ENCODE results near the gene RPS17.
"Not testable (repeated sequence)": the region's sequence is repeated elsewhere in the genome, so short reads cannot be mapped to it uniquely, and the experiment has no call there.

RPS17 gene

GRCh38 chr15:82507087-82507486 is 33.2 kb downstream of the RPS17 start:
- not testable (repeated sequence) for DNase-seq

- DNase-seq, result not testable (repeated sequence)
These were observed 34.4 kb downstream of the RPS17 start for GRCh38 chr15:82505842-82506241.

- DNase-seq, result not testable (repeated sequence)
These were observed 36.2 kb downstream of the RPS17 start for GRCh38 chr15:82504074-82504473.

- not testable (repeated sequence) for DNase-seq
These were observed 37.4 kb downstream of the RPS17 start for GRCh38 chr15:82502700-82503339.

GRCh38 chr15:82500772-82501171 is 39.5 kb downstream of the RPS17 start:
- DNase-seq, result not testable (repeated sequence)

GRCh38 chr15:82497978-82498377 is 42.3 kb downstream of the RPS17 start:
- DNase-seq, result not testable (repeated sequence)

GRCh38 chr15:82488250-82488649 is 52.0 kb downstream of the RPS17 start:
- DNase-seq, result not testable (repeated sequence)

GRCh38 chr15:82487045-82487444 is 53.2 kb downstream of the RPS17 start:
- not testable (repeated sequence) for DNase-seq
